ENCODE measurements around the gene USP53. TPM values are rescaled to one million over a fixed set of nuclear protein-coding genes. Genes with fewer than 3 reads are reported as not detected.

Gene USP53
- total and polyA plus RNA-seq, 3 donors from 2014 or later, result 13.1 to 48.1 (median 46.9) TPM

DNA sequence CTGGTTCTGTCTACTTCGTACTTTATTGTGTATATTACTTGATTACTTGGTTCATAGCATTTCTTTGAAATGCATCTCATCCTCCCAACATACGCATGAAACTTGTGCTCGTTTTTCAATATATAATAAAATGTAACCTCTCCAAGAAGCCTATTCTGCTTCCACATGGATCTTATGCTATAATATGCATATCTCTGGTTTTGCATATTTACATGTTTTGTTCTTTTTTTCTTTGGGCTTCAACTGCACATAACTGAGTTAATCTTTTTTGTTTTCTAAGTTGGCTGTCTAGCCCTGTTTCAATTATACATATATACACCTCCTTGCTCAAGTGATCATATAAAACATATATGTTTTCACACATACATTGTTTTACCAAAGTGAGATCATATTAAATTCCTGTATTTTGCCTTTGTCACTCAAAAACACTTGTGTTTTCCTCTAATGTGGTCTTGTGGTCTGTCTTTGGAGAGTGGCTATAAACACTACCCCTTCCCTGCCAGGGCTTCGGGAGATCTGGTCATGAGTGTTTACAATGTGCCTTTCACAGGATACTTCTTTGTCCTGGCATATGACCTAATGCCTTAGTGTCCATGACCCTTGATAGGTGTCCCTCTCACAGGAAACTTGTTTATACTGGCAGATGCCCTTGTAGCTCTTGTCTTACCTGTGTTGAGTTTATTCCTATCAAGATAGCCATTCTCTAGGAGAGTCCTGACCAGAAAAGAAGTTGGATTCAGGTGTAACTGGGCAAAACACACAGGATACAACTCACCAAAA lies 17.6 kb downstream of the USP53 start:
- intact Hi-C loops (cut with DNase I; ENCODE audit: low total_unique reads), result no loop called here
- H3K4me1 ChIP-seq, result peaks cover 8% of the 10 kb centered on the region
- H3K9me3 ChIP-seq, result no peaks in the 10 kb centered on the region
- 89 to 92% methylated on average over 4 of the region's 4 CpGs for WGBS, 2 donors
- H3K4me3 ChIP-seq, result no peak overlapping the region
- DNase-seq, result no peak
- no peak overlapping the region for H3K27ac ChIP-seq
- no peaks in the 10 kb centered on the region for H3K36me3 ChIP-seq (ENCODE audit: low read depth, missing control alignments)
- no peak for TF ChIP-seq POLR2A (IDR thresholded peaks at IDR 0.05)
- TF ChIP-seq CTCF (IDR thresholded peaks at IDR 0.05), result no peak
- H3K27me3 ChIP-seq, result no peaks in the 10 kb centered on the region

- Histone ChIP-seq H3K27me3 (no peaks in the 10 kb centered on the region), H3K4me3 (no peak overlapping the region), H3K27ac (no peak overlapping the region), H3K4me1 (peaks cover 8% of the 10 kb centered on the region), H3K9me3 (no peaks in the 10 kb centered on the region), H3K36me3 (ENCODE audit: low read depth, missing control alignments) (no peaks in the 10 kb centered on the region)
- intact Hi-C loops (cut with DNase I; ENCODE audit: low total_unique reads), result no loop called here
- no peak for DNase-seq
- TF ChIP-seq POLR2A (IDR thresholded peaks at IDR 0.05) (no peak), CTCF (IDR thresholded peaks at IDR 0.05) (no peak)
- 65 to 71% methylated on average over 3 of the region's 3 CpGs for WGBS, 2 donors
These were observed 19.0 kb downstream of the USP53 start for GRCh38 chr4:119231491-119231890.

DNA sequence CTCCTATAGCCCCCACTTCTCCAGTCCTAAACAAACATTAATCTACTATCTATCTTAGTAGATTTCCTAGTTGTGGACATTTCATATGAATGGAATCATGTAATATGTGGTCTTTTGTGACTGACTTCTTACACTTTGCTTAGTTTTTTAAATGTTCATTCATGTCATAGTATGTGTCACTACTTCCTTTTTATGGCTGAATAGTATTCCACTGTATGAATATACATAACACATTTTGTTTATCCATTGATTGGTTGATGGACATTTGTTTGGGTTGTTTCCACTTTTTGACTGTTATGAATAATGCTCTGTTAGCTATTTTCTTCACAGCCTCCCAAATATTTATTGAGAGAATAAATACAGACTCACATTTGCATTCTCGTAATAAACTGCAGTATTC lies 19.8 kb downstream of the USP53 start:
- intact Hi-C loops (cut with DNase I; ENCODE audit: low total_unique reads), result no loop called here
- H3K9me3 ChIP-seq, result no peaks in the 10 kb centered on the region
- H3K27me3 ChIP-seq, result no peaks in the 10 kb centered on the region
- WGBS, 2 donors, result 92 to 94% methylated on average over 1 of the region's 1 CpG
- peaks cover 8% of the 10 kb centered on the region for H3K4me1 ChIP-seq
- no peak overlapping the region for H3K27ac ChIP-seq
- DNase-seq, result no peak
- TF ChIP-seq POLR2A (IDR thresholded peaks at IDR 0.05), result no peak
- TF ChIP-seq CTCF (IDR thresholded peaks at IDR 0.05), result no peak
- H3K4me3 ChIP-seq, result no peak overlapping the region
- H3K36me3 ChIP-seq (ENCODE audit: low read depth, missing control alignments), result no peaks in the 10 kb centered on the region

- TF ChIP-seq POLR2A (IDR thresholded peaks at IDR 0.05) (no peak), CTCF (IDR thresholded peaks at IDR 0.05) (no peak)
- H3K9me3 ChIP-seq, result no peaks in the 10 kb centered on the region
- intact Hi-C loops (cut with DNase I; ENCODE audit: low total_unique reads), result no loop called here
- H3K27me3 ChIP-seq, result no peaks in the 10 kb centered on the region
- peaks cover 6% of the 10 kb centered on the region for H3K4me1 ChIP-seq
- DNase-seq, result no peak
- peak overlapping the region in 1 of 2 donors; percentile 38 for H3K27ac ChIP-seq
- H3K36me3 ChIP-seq (ENCODE audit: low read depth, missing control alignments), result no peaks in the 10 kb centered on the region
- H3K4me3 ChIP-seq, result no peak overlapping the region
These were observed 20.7 kb downstream of the USP53 start for GRCh38 chr4:119233191-119233590.

GRCh38 chr4:119233750-119234149 lies 21.2 kb downstream of the USP53 start:
- intact Hi-C loops (cut with DNase I; ENCODE audit: low total_unique reads), result no loop called here
- no peaks in the 10 kb centered on the region for H3K36me3 ChIP-seq (ENCODE audit: low read depth, missing control alignments)
- no peaks in the 10 kb centered on the region for H3K27me3 ChIP-seq
- no peaks in the 10 kb centered on the region for H3K9me3 ChIP-seq
- no peak for DNase-seq
- no peak for TF ChIP-seq CTCF (IDR thresholded peaks at IDR 0.05)
- H3K27ac ChIP-seq, result peak overlapping the region in 1 of 2 donors; percentile 38
- WGBS, 2 donors, result 20 to 30% methylated on average over 3 of the region's 3 CpGs
- H3K4me3 ChIP-seq, result no peak overlapping the region
- H3K4me1 ChIP-seq, result peaks cover under 1% of the 10 kb centered on the region

Measured in testis (tissue), 3 donors.